Thyroid gland (tissue), 4 donors: ENCODE results near the gene TBC1D20.

Source experiments
- POLR2A ChIP-seq, 2 donors: fragments of 450-650 bp; IDR thresholded peaks; one replicate each; pipeline ENCODE4 v1.6.1; 2017; ENCODE audit warnings: antibody characterized with exemption in 2 of 2, mild to moderate bottlenecking in 2 of 2, moderate library complexity in 1 of 2
- TF ChIP-seq, protein P1 (sequence below), 6 experiments: fragments of 200-600 bp in 3 of 6; fragments of 450-650 bp in 3 of 6; sonication (generic) in 3 of 6; IDR thresholded peaks; one replicate each; pipeline ENCODE4 v1.5.1; 2016 to 2019; ENCODE audit warnings: antibody characterized with exemption in 6 of 6, mild to moderate bottlenecking in 2 of 6, inconsistent platforms in 1 of 6, moderate library complexity in 1 of 6

DNA sequence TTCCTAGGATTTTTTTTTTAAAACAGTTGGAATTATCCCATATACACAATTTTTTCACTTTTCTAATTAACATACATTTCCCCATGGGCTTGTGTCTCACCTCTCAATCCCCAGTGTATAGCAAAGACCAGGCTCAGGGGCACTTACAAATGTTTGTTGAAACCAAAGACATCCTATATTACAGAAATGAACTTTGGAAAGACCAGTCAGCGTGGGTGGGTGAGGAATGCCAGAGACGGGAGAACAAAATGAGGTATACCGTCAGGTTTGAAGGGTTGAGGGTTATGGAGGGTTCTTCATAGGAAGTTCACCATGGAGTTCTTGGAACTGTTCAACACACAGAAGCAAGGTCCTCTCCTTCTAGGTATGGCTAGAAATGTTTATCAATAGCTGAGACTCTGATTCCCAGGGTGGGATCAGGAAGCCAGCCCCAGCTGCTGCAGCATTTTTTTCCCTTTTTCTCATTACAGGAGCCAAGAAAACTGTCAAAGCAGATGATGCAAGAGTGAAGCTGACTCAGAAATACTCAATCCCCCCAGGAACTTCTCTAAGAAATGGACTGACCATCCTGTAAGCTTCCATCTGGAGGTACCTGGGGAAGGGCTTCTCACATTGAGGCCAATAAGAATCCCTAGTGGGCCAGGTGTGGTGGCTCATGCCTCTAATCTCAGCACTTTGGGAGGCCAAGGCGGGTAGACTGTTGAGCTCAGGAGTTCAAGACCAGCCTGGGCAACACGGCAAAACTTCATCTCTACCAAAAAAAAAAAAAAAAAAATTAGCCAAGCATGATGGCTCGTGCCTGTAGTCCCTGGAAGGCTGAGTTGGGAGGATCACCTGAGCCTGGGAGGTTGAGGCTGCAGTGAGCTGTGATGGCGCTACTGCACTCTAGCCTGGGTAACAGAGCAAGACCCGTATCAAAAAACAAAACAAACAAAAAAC, 15.9 kb upstream of the TBC1D20 start:
- TF ChIP-seq, protein P1, sequence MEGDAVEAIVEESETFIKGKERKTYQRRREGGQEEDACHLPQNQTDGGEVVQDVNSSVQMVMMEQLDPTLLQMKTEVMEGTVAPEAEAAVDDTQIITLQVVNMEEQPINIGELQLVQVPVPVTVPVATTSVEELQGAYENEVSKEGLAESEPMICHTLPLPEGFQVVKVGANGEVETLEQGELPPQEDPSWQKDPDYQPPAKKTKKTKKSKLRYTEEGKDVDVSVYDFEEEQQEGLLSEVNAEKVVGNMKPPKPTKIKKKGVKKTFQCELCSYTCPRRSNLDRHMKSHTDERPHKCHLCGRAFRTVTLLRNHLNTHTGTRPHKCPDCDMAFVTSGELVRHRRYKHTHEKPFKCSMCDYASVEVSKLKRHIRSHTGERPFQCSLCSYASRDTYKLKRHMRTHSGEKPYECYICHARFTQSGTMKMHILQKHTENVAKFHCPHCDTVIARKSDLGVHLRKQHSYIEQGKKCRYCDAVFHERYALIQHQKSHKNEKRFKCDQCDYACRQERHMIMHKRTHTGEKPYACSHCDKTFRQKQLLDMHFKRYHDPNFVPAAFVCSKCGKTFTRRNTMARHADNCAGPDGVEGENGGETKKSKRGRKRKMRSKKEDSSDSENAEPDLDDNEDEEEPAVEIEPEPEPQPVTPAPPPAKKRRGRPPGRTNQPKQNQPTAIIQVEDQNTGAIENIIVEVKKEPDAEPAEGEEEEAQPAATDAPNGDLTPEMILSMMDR (IDR thresholded peaks at IDR 0.05) = no peak
- no peak for TF ChIP-seq POLR2A (IDR thresholded peaks at IDR 0.05)
